ENCODE data around the gene COLEC11. TPM values are rescaled to one million over a fixed set of nuclear protein-coding genes. Genes with fewer than 3 reads are reported as not detected.

Gene COLEC11
- total RNA-seq (2013; cell fraction: nucleolus; rRNA removed), result 5.3 and 5.9 TPM in 2 replicates
- total RNA-seq (2014; rRNA removed), result 0.11 TPM in 1 of 2 replicates, not detected in the other
- 0.09 and 0.18 TPM in 2 replicates for total RNA-seq (2014; rRNA removed; fragmentation: Illumina TruSeq; extraction: Trizol)
- 0.66 and 0.74 TPM in 2 replicates for total RNA-seq (2021)
- polyA plus RNA-seq (2011; ENCODE audit: low read depth), result 0.39 TPM
- polyA plus RNA-seq (2011; rRNA removed), result 0.30 and 0.34 TPM in 2 replicates
- 0.38 and 0.39 TPM in 2 replicates for polyA plus RNA-seq (2011; cell fraction: cytosol; rRNA removed)
- polyA plus RNA-seq (2011; cell fraction: nucleus; rRNA removed), result 1.9 and 2.0 TPM in 2 replicates
- polyA plus RNA-seq (2012), result 0.60 and 0.77 TPM in 2 replicates
- not detected in 2 replicates for polyA plus RNA-seq (2014; fragmentation: Illumina TruSeq; extraction: Trizol)
- polyA plus RNA-seq (2014; fragmentation: Nextera tagmentation; extraction: Ambion mirVana), result not detected
- 0.08 and 0.13 TPM in 2 replicates for polyA plus RNA-seq (2014; rRNA removed)
- under 1 TPM in 1 of 2 experiments, not detected in 1; 0.16 TPM for polyA plus RNA-seq (2016; fragmentation: Nextera tagmentation; extraction: Ambion mirVana)
- polyA minus RNA-seq (2011; rRNA and poly(A)+ RNA removed), result 0.22 and 0.36 TPM in 2 replicates
- not detected in 2 replicates for polyA minus RNA-seq (2011; cell fraction: cytosol; rRNA and poly(A)+ RNA removed)
- polyA minus RNA-seq (2011; cell fraction: nucleus; rRNA and poly(A)+ RNA removed), result 0.36 and 1.6 TPM in 2 replicates
- Bru-seq, nascent RNA, result percentile 48 among the genes with signal in this experiment
- percentile 83 among the genes with signal in this experiment for BruChase-seq, experiment 1, labeled RNA remaining after a 6-hour chase
- percentile 70 among the genes with signal in this experiment for BruChase-seq, experiment 2, labeled RNA remaining after a 2-hour chase
- long read RNA-seq, experiment 1, result 0 reads
- long read RNA-seq, experiment 2, partial matches to known transcripts, result 1 of 2 reads
- long read RNA-seq, experiment 2, other reads (novel, unspliced or antisense), result 1 of 2 reads

- ChIA-PET POLR2A (interaction anchor here (0.6 kb wide), 1 partner anchor 30 kb away, joined by 5 read pairs; no protein-coding TSS in a partner anchor), SMC1A (ENCODE audit: uncharacterized antibody, unreplicated experiment) (no interaction called here), RAD21 (ENCODE audit: unreplicated experiment) (interaction anchor here (1.1 kb wide), 1 partner anchor 19 kb away, joined by 3 read pairs; no protein-coding TSS in a partner anchor), CTCF (interaction anchor here (1.3 kb wide), 1 partner anchor 131 kb away, joined by 3 read pairs; no protein-coding TSS in a partner anchor)
- in situ Hi-C loops (cut with MboI) (no loop called here), intact Hi-C loops (cut with micrococcal nuclease; ENCODE audit: unreplicated experiment) (no loop called here)
- no peak for DNase-seq (ENCODE audit: low read depth, low spot score)
- Histone ChIP-seq H3K9ac (ENCODE audit: control insufficient read depth, insufficient read depth, low read length) (no peak within 1 kb of the TSS), H3K27me3 (replicated peaks in 1 of 2; ENCODE audit: control insufficient read depth in 2 of 2, insufficient read depth in 2 of 2, low read length in 1 of 2) (no peaks in the 10 kb centered on the region), H3K79me2 (ENCODE audit: control insufficient read depth, insufficient read depth, low read length) (no peaks in the 10 kb centered on the region), H3K4me1 (ENCODE audit: control insufficient read depth, insufficient read depth, low read length) (peaks cover 22% of the 10 kb centered on the region), H3K4me2 (ENCODE audit: control insufficient read depth, insufficient read depth) (no peak within 1 kb of the TSS), H4K20me1 (ENCODE audit: control insufficient read depth, insufficient read depth) (no peaks in the 10 kb centered on the region; the same call in 1 of the 2 replicates), H3K9me3 (replicated peaks; ENCODE audit: control insufficient read depth, insufficient read depth, low read length) (no peaks in the 10 kb centered on the region), H3K36me3 (ENCODE audit: control insufficient read depth in 2 of 2, insufficient read depth in 2 of 2, low read length in 1 of 2) (peaks cover 0 to 4% of the 10 kb centered on the region in 2 experiments; a peak in 2 of 4 replicates), H3K27ac (ENCODE audit: control insufficient read depth, insufficient read depth) (no peak within 1 kb of the TSS), H3K4me3 (no peak within 1 kb of the TSS), H2AFZ (ENCODE audit: control insufficient read depth, low read depth, low read length) (no peak within 1 kb of the TSS)
- BruUV-seq (replicated peaks), result no TSS peak
- no peak for FAIRE-seq
- no peak for ATAC-seq
- WGBS (ENCODE audit: insufficient coverage, insufficient replicate concordance, low lambda C conversion rate, missing lambda C conversion rate), result 95% methylated on average over 40 of the region's 40 CpGs
- TF ChIP-seq CREM (IDR thresholded peaks at IDR 0.05; ENCODE audit: low read depth) (no peak), NR2C1 (IDR thresholded peaks at IDR 0.05) (no peak), ELK1 (IDR thresholded peaks at IDR 0.05; ENCODE audit: low read depth, low read length) (no peak), BHLHE40 (IDR thresholded peaks at IDR 0.05; ENCODE audit: borderline replicate concordance in 1 of 2, low read depth in 2 of 2, low read length in 1 of 2) (no peak)
Measured at GRCh38 chr2:3594493-3595281, at the start of gene COLEC11. TSS of gene COLEC11 (plus strand) at chr2:3595112. CDS start at chr2:3604341, 9,229 bp downstream.

Measured in GM12878 (cell line).